Measurements from ENCODE around the gene RTKN. TPM values are rescaled to one million over a fixed set of nuclear protein-coding genes. Genes with fewer than 3 reads are reported as not detected.

Gene RTKN
- total and polyA plus RNA-seq, 2 of the 13 experiments (the other 11 are each of a cell fraction or from before 2014, with no cell fraction given), result 159 to 166 TPM

DNA sequence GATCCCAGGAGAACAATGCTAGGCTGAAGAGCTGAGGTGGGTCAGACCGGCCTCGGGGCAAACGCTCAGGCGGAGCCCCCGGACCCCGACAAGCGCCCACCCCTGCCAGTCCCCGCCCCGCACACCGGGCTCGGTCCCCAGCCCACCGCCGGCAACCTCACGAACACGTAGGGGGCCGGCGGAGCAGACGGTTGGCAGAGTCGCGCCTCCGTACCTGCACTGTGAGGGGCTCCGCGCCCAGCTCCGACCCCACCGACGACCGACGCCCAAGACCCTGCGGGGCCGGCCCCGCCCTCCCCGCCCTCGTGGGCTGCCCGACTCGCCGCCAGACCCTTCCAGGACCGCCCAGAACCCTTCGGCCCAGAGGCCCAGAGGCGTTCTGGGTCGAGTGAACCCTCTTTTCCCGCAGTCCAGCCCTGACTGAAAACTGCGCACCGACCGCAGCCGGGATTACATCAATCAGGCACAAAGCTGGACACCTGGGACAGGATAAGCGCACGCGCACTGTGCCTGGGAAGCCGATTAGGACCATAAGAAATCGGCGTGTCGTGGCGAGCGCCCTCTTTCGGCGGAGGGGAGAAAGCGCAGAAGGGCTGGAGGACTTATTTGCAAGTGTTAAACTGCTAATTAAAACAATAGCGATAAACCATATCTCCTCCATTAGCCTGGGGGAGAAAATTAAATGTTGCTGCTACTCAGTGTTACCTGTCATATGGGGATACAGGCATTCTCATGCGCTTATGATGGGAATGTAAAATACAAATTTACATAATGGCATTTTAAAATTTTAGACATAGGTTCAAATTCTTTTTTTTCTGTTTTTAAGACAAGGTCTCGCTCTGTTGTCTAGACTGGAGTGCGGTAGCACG, 49.9 kb downstream of the RTKN start (continued):
- TF ChIP-seq, protein P1, sequence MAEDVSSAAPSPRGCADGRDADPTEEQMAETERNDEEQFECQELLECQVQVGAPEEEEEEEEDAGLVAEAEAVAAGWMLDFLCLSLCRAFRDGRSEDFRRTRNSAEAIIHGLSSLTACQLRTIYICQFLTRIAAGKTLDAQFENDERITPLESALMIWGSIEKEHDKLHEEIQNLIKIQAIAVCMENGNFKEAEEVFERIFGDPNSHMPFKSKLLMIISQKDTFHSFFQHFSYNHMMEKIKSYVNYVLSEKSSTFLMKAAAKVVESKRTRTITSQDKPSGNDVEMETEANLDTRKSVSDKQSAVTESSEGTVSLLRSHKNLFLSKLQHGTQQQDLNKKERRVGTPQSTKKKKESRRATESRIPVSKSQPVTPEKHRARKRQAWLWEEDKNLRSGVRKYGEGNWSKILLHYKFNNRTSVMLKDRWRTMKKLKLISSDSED (CRISPR knock-in tag; IDR thresholded peaks at IDR 0.05), result no peak
- TF ChIP-seq, protein P2, sequence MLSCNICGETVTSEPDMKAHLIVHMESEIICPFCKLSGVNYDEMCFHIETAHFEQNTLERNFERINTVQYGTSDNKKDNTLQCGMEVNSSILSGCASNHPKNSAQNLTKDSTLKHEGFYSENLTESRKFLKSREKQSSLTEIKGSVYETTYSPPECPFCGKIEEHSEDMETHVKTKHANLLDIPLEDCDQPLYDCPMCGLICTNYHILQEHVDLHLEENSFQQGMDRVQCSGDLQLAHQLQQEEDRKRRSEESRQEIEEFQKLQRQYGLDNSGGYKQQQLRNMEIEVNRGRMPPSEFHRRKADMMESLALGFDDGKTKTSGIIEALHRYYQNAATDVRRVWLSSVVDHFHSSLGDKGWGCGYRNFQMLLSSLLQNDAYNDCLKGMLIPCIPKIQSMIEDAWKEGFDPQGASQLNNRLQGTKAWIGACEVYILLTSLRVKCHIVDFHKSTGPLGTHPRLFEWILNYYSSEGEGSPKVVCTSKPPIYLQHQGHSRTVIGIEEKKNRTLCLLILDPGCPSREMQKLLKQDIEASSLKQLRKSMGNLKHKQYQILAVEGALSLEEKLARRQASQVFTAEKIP (CRISPR knock-in tag; IDR thresholded peaks at IDR 0.05; ENCODE audit: borderline replicate concordance), result no peak
- TF ChIP-seq SRY (CRISPR knock-in tag; IDR thresholded peaks at IDR 0.05) (peak; percentile 65; the same call in 1 of the 2 replicates), ZNF747 (CRISPR knock-in tag; IDR thresholded peaks at IDR 0.05; ENCODE audit: borderline replicate concordance) (no peak), NFYB (CRISPR knock-in tag; IDR thresholded peaks at IDR 0.05) (no peak; the same call in 1 of the 2 replicates), ZNF318 (CRISPR knock-in tag; IDR thresholded peaks at IDR 0.05) (no peak), GPN1 (CRISPR knock-in tag; IDR thresholded peaks at IDR 0.05; ENCODE audit: borderline replicate concordance) (no peak; the same call in 1 of the 2 replicates), ISX (CRISPR knock-in tag; conservative IDR thresholded peaks at IDR 0.05) (no peak), ZNF709 (CRISPR knock-in tag; IDR thresholded peaks at IDR 0.05) (no peak), ZNF274 (CRISPR knock-in tag; IDR thresholded peaks at IDR 0.05) (peak; percentile 95), ZNF761 (CRISPR knock-in tag; conservative IDR thresholded peaks at IDR 0.05) (no peak), GMEB2 (CRISPR knock-in tag; IDR thresholded peaks at IDR 0.05; ENCODE audit: low read depth) (no peak)
- TF ChIP-seq, protein P3, sequence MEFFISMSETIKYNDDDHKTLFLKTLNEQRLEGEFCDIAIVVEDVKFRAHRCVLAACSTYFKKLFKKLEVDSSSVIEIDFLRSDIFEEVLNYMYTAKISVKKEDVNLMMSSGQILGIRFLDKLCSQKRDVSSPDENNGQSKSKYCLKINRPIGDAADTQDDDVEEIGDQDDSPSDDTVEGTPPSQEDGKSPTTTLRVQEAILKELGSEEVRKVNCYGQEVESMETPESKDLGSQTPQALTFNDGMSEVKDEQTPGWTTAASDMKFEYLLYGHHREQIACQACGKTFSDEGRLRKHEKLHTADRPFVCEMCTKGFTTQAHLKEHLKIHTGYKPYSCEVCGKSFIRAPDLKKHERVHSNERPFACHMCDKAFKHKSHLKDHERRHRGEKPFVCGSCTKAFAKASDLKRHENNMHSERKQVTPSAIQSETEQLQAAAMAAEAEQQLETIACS (CRISPR knock-in tag; IDR thresholded peaks at IDR 0.05), result 0 out of 2 replicates have a peak, but pooled peaks have one; percentile 10
